SU-DHL-6 (cell line): ENCODE results near the gene MATCAP1.

Experiments used
- H2AFZ ChIP-seq: fragments of 200-600 bp; sonication (generic); 2 replicates; pipeline ENCODE4 v1.6.1; 2014; ENCODE audit warnings: low read depth, mild to moderate bottlenecking, moderate library complexity, mixed read lengths, antibody characterized with exemption, low read length; ENCODE audit not compliant: severe bottlenecking
- H3F3A ChIP-seq: fragments of 200-600 bp; shearing (Covaris generic); 2 replicates; pipeline ENCODE4 v1.6.0; 2016; ENCODE audit warnings: antibody characterized with exemption, mild to moderate bottlenecking; ENCODE audit not compliant: insufficient read depth
- H3K27ac ChIP-seq: fragments of 200-600 bp; sonication (generic); 2 replicates; pipeline ENCODE4 v1.5.1; 2016; ENCODE audit warnings: low read depth, mild to moderate bottlenecking, low read length, moderate library complexity, mixed read lengths
- H3K27me3 ChIP-seq: fragments of 200-600 bp; sonication (generic), shearing (Covaris generic); 2 replicates; pipeline ENCODE4 v1.6.0; 2014; ENCODE audit warnings: mild to moderate bottlenecking, low read length
- H3K36me3 ChIP-seq: fragments of 200-600 bp; sonication (generic); 2 replicates; pipeline ENCODE4 v1.6.1; 2014; ENCODE audit warnings: mild to moderate bottlenecking, low read length, mixed read lengths
- H3K4me2 ChIP-seq: fragments of 300-600, 200-600 bp; shearing (Covaris generic), sonication (generic); 2 replicates; pipeline ENCODE4 v1.6.0; 2014; ENCODE audit warnings: low read length, low read depth, mild to moderate bottlenecking; ENCODE audit not compliant: poor library complexity, severe bottlenecking
- H3K4me3 ChIP-seq: fragments of 200-600 bp; sonication (generic); 2 replicates; pipeline ENCODE4 v1.5.1; 2014; ENCODE audit warnings: antibody characterized with exemption, low read length, mild to moderate bottlenecking, mixed read lengths; ENCODE audit not compliant: insufficient read depth, poor library complexity, severe bottlenecking
- H3K79me2 ChIP-seq: fragments of 200-600 bp; sonication (generic); 2 replicates; pipeline ENCODE4 v1.6.1; 2014; ENCODE audit warnings: mild to moderate bottlenecking, low read length, moderate library complexity; ENCODE audit not compliant: insufficient read depth
- H3K9ac ChIP-seq: fragments of 200-600 bp; sonication (generic); 2 replicates; pipeline ENCODE4 v1.7.0; 2014; ENCODE audit warnings: mild to moderate bottlenecking, low read length
- H3K9me2 ChIP-seq: fragments of 200-600 bp; sonication (generic); replicated peaks from 2 replicates; pipeline ENCODE4 v1.6.1; 2014; ENCODE audit warnings: low read length; ENCODE audit not compliant: insufficient read depth
- H3K9me3 ChIP-seq: fragments of 200-600 bp; sonication (generic); 2 replicates; pipeline ENCODE4 v1.6.1; 2014; ENCODE audit warnings: low read length, mixed read lengths; ENCODE audit not compliant: insufficient read depth
- H4K20me1 ChIP-seq: fragments of 200-600 bp; sonication (generic); 2 replicates; pipeline ENCODE4 v1.6.1; 2014; ENCODE audit warnings: low read depth, mild to moderate bottlenecking, antibody characterized with exemption, low read length, moderate library complexity, mixed read lengths
- EZH2phosphoT487 ChIP-seq: fragments of 200-600 bp; sonication (generic), shearing (Covaris generic); conservative IDR thresholded peaks from 2 replicates; pipeline ENCODE4 v1.6.1; 2018; ENCODE audit warnings: mild to moderate bottlenecking, antibody characterized with exemption, low read length, moderate library complexity, mixed read lengths
- TF ChIP-seq, protein P1 (sequence below): fragments of 200-600 bp; sonication (generic); IDR thresholded peaks from one replicate; pipeline ENCODE4 v1.5.1; 2017; ENCODE audit warnings: antibody characterized with exemption, mild to moderate bottlenecking, low read length, moderate library complexity; ENCODE audit not compliant: insufficient read depth, poor library complexity, severe bottlenecking

MATCAP1 gene

DNA sequence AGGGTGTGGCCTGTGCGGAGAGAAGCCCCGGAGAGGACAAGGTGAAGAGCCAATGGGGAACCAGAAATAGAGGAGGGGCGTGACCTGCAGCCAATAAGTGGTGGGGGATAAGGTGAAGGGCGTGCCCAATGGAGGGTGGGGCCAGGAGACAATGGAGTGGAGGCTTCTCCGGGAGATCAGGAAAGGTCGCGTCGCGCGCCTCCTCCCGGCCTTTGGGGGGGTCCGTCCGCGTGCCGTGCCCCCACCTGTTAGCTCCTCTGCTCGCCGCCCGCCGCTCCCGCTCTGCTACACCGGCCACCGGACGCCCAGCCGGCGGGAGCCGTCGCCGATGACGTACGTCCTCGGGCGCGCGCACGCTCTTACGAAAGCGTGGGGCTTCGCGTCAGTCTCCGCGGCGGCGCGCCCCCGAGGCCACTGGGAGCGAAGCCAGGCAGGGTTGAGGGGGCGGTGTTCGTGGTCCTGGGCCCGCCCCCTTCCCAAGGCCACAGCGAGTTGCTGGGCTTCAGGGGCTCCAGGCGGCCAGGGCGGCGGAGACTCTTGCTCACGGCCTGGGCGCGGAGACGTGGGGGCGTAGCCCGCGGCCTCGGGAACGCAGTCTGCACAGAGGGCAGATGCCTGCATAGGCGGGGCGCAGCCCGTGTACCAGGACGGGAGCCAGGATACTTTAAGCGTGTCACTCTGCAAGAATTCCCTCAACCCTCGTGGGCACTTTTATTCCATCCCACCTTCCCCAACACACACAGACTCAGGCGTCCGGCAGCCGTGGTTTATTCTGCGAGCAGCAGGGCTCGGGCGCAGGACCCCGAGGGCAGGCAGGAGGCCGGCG, at the start of gene MATCAP1:
Gene MATCAP1, minus strand, starts transcription at position 337 of the 826 bp plus-strand sequence. CDS start 3,353 bp downstream, outside the sequence.
- Histone ChIP-seq H3K4me3 (peak within 1 kb of the TSS; percentile 79), H3K4me2 (peak within 1 kb of the TSS; percentile 88), H4K20me1 (no peaks in the 10 kb centered on the region), H3K27me3 (no peaks in the 10 kb centered on the region), H3K9me2 (no peaks in the 10 kb centered on the region), H3K36me3 (no peaks in the 10 kb centered on the region), H3K27ac (peak within 1 kb of the TSS; percentile 58), H3K9ac (peak within 1 kb of the TSS; percentile 67), H3K9me3 (no peaks in the 10 kb centered on the region), H3K79me2 (no peaks in the 10 kb centered on the region), H2AFZ (peak within 1 kb of the TSS; percentile 87), H3F3A (no peaks in the 10 kb centered on the region)
- TF ChIP-seq, protein P1, sequence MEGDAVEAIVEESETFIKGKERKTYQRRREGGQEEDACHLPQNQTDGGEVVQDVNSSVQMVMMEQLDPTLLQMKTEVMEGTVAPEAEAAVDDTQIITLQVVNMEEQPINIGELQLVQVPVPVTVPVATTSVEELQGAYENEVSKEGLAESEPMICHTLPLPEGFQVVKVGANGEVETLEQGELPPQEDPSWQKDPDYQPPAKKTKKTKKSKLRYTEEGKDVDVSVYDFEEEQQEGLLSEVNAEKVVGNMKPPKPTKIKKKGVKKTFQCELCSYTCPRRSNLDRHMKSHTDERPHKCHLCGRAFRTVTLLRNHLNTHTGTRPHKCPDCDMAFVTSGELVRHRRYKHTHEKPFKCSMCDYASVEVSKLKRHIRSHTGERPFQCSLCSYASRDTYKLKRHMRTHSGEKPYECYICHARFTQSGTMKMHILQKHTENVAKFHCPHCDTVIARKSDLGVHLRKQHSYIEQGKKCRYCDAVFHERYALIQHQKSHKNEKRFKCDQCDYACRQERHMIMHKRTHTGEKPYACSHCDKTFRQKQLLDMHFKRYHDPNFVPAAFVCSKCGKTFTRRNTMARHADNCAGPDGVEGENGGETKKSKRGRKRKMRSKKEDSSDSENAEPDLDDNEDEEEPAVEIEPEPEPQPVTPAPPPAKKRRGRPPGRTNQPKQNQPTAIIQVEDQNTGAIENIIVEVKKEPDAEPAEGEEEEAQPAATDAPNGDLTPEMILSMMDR: no peak
- no peak for TF ChIP-seq EZH2phosphoT487

DNA sequence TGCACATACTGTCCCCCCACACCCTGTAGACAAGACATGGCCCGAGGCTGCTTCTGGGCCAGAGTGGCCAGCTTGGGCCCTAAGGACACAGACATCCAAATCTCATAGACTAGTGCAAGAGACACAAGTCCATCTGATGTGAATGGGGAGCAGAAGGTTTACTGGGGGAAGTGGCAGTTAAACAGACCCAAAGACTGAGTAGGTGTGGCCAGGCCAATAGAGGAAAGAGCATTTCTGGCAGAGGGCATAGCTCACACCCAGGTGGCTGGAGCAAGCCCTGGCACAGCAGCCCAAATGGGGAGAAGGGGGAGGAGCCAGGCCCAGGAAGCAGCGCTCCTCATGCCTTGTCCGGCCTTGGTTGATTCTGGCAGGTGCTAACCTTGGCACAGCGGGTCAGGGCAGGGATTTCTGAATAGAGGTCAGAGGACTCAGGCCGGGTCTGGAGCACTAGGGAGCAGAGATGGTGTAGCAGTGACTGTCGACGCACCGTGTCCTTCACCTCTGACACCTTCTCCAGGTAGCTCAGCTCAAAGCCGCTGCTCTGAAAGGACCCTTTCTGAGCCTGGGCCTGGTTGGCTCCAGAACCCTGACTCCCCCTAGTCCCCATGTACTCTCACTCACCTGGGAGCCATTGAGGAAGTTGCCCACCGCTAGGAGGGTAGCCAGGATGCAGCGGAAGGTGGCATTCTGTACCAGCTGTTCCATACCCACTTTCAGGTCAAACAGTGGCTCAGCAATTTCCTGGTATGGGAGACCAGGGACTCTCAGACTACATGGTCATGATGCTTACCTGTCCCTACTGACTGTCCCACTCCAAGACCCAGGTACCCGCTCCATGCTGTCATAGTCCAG, 47.3 kb upstream of the MATCAP1 start:
- H3K36me3 ChIP-seq: no peaks in the 10 kb centered on the region
- no peaks in the 10 kb centered on the region for H3F3A ChIP-seq
- no peaks in the 10 kb centered on the region for H4K20me1 ChIP-seq
- no peaks in the 10 kb centered on the region for H3K9me3 ChIP-seq
- H3K4me2 ChIP-seq: no peak overlapping the region
- H3K9ac ChIP-seq: no peak overlapping the region
- TF ChIP-seq, protein P1: no peak
- no peak for TF ChIP-seq EZH2phosphoT487
- no peak overlapping the region for H3K27ac ChIP-seq
- peaks cover 11% of the 10 kb centered on the region for H3K79me2 ChIP-seq
- no peaks in the 10 kb centered on the region for H3K27me3 ChIP-seq
- no peak overlapping the region for H3K4me3 ChIP-seq
- H2AFZ ChIP-seq: no peak overlapping the region
- no peaks in the 10 kb centered on the region for H3K9me2 ChIP-seq

DNA sequence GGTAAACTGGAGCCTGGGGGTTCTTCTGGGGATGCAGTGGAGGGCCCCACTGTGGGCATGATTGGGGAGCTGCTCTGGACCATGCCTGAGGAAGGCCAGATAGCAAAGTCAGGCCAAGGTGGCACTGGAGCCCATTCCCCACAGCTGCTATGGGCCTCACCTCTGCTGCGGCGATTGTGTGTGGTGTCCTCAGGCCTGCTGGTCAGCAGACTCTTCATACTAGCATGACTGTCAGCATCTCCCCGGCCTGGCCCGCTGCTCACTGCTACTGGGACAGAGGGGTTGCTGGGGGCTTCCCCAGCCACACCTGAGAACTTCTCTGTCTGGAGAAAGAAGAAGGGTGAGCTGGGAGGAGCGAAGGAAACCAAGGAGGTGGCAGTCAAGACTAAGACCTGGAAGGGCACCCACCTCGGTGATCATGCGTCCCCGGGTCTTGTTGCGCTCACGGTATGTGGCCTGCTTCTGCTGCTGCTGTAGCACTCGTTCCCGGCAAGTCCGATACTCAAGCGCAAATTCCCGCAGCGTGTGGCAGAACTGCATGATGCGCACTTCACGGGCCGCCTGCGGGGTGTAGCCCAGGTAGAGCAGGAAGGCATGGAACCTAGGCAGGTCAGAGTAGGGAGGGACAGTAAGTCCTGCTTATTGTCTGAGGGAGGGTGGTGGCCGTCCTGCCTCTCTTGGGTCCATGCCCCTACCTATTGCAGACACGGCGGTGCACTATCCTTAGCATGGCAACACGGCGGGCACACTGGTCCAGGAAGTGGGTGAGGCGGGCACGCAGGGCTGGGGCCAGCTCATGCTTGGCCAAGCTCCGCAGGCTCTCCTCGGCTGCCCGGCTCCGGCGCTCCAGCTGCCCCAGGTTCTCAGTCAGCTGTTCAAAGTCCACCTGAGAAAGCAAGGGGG, 46.4 kb upstream of the MATCAP1 start:
- Histone ChIP-seq H3K4me3 (no peak overlapping the region), H3K9me2 (no peaks in the 10 kb centered on the region), H3K27me3 (no peaks in the 10 kb centered on the region), H3K79me2 (peaks cover 11% of the 10 kb centered on the region), H3K9ac (no peak overlapping the region), H4K20me1 (no peaks in the 10 kb centered on the region), H3K36me3 (no peaks in the 10 kb centered on the region), H3K4me2 (no peak overlapping the region), H2AFZ (no peak overlapping the region), H3K9me3 (no peaks in the 10 kb centered on the region), H3K27ac (no peak overlapping the region), H3F3A (no peaks in the 10 kb centered on the region)
- TF ChIP-seq, protein P1: no peak
- TF ChIP-seq EZH2phosphoT487: no peak
